ENCODE data around the gene TRABD. TPM values are rescaled to one million over a fixed set of nuclear protein-coding genes. Genes with fewer than 3 reads are reported as not detected.

Gene TRABD
- total and polyA plus RNA-seq, 11 donors = 14.3 to 32.9 (median 18.0) TPM

DNA sequence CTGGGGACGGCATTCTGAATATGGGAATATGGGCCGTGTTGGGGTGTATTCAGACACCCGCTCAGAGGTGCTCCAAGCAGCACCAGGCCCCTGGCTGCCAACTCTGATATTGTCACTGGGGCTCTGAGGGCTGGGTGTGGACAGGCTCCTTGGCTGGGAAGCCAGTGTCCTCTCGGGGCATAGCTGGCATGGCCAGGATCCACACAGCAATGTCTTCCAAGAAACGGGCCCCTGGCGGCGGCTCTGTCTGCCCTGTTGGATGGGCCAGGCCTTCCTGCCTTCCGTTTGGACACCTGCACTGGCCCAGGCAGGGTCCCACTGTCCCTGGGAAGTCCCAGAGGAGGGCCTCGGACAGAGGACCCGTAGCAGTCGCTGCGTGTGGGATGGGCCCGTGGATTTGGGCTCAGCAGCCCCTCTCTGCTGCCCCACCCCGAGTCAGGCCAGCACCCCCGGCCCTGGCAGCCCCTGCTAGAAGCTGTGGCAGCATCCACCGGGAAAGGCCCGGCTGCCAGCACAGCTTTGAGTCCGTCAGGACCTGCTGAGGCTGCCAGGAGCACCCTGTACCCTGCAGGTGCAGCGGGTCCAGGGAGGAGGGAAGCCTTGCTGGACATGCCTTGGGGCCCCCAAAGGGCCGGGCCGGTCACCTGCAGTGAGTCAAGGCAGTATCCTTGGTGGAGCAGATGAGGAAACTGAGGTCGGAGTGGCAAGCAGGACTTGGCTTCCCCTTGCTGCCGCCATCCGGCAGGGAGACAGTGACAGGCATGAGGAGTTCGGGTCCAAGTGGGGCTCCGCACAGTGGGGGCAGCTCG is 11.1 kb upstream of the TRABD start:
- peaks cover 10 to 74% (median 24%) of the 10 kb centered on the region in 9 donors for H3K27me3 ChIP-seq
- peak in 2 of 5 donors; percentile 26 to 56 for DNase-seq
- H3K36me3 ChIP-seq = no peaks in the 10 kb centered on the region
- H3K9me3 ChIP-seq = no peaks in the 10 kb centered on the region
- no peak overlapping the region for H3K4me3 ChIP-seq
- WGBS, 4 donors = 84 to 96% (median 88%) methylated on average over 16 to 27 of the region's 27 CpGs
- TF ChIP-seq POLR2A (IDR thresholded peaks at IDR 0.05) = no peak
- no peak for TF ChIP-seq CTCF (IDR thresholded peaks at IDR 0.05)
- H3K27ac ChIP-seq = no peak overlapping the region
- peaks cover 0 to 18% (median 0%) of the 10 kb centered on the region in 12 donors for H3K4me1 ChIP-seq
- intact Hi-C loops (cut with DNase I) = no loop called here
- ATAC-seq = no peak

- ATAC-seq = no peak
- DNase-seq = peak in 1 of 5 donors; percentile 23
- TF ChIP-seq CTCF (IDR thresholded peaks at IDR 0.05) = no peak
- TF ChIP-seq POLR2A (IDR thresholded peaks at IDR 0.05) = no peak
- no peak overlapping the region for H3K4me3 ChIP-seq
- 86 to 93% (median 88%) methylated on average over 3 to 6 of the region's 6 CpGs for WGBS, 4 donors
- peaks cover 0 to 13% (median 0%) of the 10 kb centered on the region in 12 donors for H3K4me1 ChIP-seq
- H3K36me3 ChIP-seq = no peaks in the 10 kb centered on the region
- intact Hi-C loops (cut with DNase I) = no loop called here
- no peaks in the 10 kb centered on the region for H3K9me3 ChIP-seq
- H3K27me3 ChIP-seq = peaks cover 6 to 75% (median 18%) of the 10 kb centered on the region in 9 donors
- no peak overlapping the region for H3K27ac ChIP-seq
Measured at GRCh38 chr22:50175191-50175461, 10.6 kb upstream of the TRABD start.

- Histone ChIP-seq H3K4me3 (no peak overlapping the region), H3K4me1 (peaks cover 0 to 7% (median 0%) of the 10 kb centered on the region in 12 donors), H3K27me3 (peaks cover under 1 to 70% (median 13%) of the 10 kb centered on the region in 9 donors), H3K27ac (no peak overlapping the region), H3K9me3 (no peaks in the 10 kb centered on the region), H3K36me3 (no peaks in the 10 kb centered on the region)
- ATAC-seq = no peak
- peak in 2 of 5 donors; percentile 15 to 41 for DNase-seq
- WGBS, 4 donors = 68 to 77% (median 73%) methylated on average over 12 to 27 of the region's 27 CpGs
- intact Hi-C loops (cut with DNase I) = no loop called here
- TF ChIP-seq CTCF (IDR thresholded peaks at IDR 0.05) = no peak
- no peak for TF ChIP-seq POLR2A (IDR thresholded peaks at IDR 0.05)
Measured at GRCh38 chr22:50175921-50176849, 9.5 kb upstream of the TRABD start.

Measured in heart left ventricle (tissue), 16 donors.